Colon (tissue), 2 donors: Measurements from ENCODE around the gene SYNGR3.

Experiments
- FAIRE-seq: peaks from 2 replicates; lab custom pipeline; 2012; peaks lifted over from hg19 to GRCh38; lab: Jason Lieb, UNC
- donor health status: control.
- donor health status: control.

Gene SYNGR3

GRCh38 chr16:1976951-1977874, 12.6 kb upstream of the SYNGR3 start:
- no peak for FAIRE-seq

- FAIRE-seq = no peak
Measured at GRCh38 chr16:1977875-1978268, 11.9 kb upstream of the SYNGR3 start.

GRCh38 chr16:1978476-1979120, 11.2 kb upstream of the SYNGR3 start:
- FAIRE-seq = no peak

DNA sequence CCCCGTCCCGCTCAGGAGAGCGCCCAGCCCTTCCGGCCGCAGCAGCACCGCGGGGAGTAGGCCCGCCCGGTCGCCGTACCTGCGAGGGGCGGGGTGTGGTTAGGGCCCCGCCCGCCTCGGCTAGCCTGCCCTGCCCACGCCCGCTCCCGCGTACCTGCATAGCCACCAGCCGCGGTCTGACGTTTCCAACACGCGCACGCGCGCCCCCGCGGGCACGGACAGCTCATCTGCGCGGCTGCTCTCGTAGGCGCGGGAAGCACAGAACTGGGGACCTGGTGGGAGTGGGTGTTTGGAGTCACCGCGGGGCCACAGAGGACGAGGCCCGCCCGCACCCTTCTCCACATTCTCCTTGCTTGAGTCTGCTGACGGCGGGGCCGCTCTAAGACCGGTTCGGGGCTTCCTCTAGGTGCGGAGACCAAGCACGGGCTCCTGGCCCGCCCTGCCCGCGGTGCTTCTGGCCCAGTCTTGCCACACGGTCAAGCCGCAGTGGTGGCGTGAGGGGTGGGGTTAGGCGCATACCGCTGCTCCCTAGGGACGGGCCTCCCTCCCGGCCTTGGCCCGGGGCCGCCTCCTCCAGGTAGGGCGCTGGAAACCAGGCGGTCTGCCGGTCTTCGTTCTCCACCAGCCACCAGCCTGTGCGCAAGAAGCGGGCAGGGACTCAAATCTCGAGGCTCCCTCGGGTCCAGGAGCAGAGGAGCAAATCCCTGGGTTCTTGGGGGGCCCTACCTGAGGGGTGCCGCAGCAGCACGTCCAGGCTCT, 10.3 kb upstream of the SYNGR3 start:
- FAIRE-seq = no peak

- FAIRE-seq = no peak
Measured at GRCh38 chr16:1980030-1980769, 9.6 kb upstream of the SYNGR3 start.

- no peak for FAIRE-seq
Measured at GRCh38 chr16:1980770-1981087, 9.0 kb upstream of the SYNGR3 start.

- no peak for FAIRE-seq
Measured at GRCh38 chr16:1981398-1981836, 8.4 kb upstream of the SYNGR3 start, which contains the start of gene NOXO1. Gene NOXO1 (minus strand): TSS chr16:1981469. CDS start chr16:1981179, 290 bp downstream.

DNA sequence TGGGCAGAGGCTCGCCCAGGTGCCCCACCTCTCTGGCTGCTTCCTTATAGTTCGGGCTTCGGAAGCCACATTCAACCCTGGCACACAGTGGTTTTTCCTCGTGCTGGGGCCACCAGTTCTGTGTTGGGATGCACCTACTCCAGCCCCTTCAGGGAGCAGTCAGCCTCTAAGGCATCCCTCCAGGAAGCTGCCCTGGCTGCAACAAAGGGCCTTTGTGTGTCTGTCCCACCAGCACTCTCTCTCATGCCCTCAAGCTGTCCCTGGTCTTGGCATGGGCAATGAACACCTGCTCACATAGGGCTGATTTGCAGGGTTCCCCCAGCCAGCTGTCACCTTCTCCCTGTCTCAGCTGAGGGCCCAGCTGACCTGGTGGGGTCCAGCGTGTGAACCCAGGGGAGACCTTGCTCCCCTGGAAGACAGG, 7.7 kb upstream of the SYNGR3 start:
- no peak for FAIRE-seq

- no peak for FAIRE-seq
Measured at GRCh38 chr16:1982991-1983543, 6.7 kb upstream of the SYNGR3 start.

DNA sequence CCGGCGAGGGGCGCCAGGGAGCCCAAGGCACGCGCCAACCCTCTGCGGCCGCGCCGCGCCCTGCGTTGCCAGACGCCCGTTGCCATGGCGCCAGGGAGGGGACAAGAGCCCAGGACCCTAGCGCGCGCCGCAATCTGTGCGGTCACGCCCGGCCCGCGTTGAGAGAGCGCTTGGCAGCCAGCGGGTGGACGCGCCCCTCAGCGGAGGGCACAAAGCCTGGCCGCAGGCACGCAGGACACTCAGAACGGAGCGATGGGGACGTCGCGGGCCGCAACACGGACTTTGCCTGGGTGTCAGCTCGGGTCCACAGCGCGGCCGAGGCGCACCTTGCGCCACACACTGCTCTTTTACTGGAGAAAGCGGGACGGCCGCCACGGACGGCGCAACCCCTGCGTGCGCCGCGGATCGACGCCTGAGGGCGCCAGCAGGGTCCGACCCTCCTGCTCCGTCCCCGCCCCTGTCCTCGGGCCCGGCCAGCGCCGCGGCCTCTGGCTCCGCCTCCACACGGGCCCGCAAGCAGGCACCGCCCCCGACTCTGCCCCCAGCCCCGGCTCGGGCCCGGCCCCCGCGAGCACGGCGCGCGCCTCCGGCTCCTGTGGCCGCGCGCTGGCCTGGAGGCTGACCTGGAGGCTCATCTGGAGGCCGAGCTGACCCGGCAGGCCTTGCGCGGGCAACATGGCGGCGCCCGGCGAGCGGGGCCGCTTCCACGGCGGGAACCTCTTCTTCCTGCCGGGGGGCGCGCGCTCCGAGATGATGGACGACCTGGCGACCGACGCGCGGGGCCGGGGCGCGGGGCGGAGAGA, 6.0 kb upstream of the SYNGR3 start, which contains the start of gene GFER:
Gene GFER (plus strand): TSS at position 650 of the 803 bp plus-strand sequence. CDS start 26 bp downstream, at position 676.
- no peak for FAIRE-seq

- no peak for FAIRE-seq
Measured at GRCh38 chr16:1984347-1985225, 5.2 kb upstream of the SYNGR3 start.

GRCh38 chr16:1985466-1986150, 4.2 kb upstream of the SYNGR3 start:
- FAIRE-seq = no peak

DNA sequence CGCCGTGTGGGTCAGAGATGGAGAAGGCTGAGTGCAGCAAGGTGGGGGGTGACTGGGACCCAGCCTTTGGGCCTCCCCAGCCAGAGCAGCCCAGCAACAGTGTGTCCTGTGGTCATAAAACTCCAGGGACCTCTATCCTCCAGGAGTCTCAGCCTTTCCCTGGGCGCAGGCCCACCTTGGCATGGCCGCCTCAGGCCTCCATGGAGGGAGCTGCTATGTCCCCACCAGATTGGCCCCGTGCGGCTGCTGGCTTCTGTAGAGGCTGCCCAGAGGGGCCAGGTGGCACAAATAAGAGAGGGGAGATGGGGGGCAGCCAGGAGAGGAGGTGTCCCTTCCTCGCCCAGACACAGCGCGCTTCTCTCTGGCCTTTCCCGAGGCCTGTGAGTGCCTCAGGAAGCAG, 2.6 kb upstream of the SYNGR3 start:
- no peak for FAIRE-seq

DNA sequence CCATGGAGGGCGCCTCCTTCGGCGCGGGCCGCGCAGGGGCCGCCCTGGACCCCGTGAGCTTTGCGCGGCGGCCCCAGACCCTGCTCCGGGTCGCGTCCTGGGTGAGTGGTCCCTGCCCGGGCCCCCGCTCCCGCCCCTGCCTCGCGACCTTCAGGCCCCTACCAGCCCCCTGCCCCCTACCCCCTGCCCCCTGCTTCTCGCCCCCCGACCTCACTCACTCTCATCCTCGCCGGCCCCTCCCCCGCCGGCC, 256 bp downstream of the SYNGR3 start:
- FAIRE-seq = no peak

GRCh38 chr16:1990351-1991134, 773 bp downstream of the SYNGR3 start:
- FAIRE-seq = no peak

DNA sequence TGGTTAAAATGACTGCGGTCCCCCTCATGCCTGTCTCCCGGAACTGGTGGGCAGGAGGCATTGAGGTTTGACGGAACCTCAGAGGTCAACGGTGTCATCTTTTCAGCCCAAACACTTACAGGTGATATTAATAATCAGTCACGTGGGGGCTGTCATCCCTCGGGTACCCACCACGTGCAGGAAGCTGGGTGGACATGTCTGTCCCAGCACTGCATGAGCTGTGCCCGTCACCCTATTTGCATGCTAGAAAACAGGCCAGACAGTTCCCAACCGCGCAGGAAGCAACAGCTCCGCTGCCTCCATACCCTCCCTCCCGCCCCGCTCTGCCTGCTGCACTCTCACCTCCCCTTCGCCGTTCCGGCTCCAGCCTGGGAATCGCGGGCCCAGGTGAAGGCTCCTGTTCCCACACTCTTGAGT, 1.4 kb downstream of the SYNGR3 start:
- no peak for FAIRE-seq

- no peak for FAIRE-seq
Measured at GRCh38 chr16:1991588-1991947, 1.8 kb downstream of the SYNGR3 start.

DNA sequence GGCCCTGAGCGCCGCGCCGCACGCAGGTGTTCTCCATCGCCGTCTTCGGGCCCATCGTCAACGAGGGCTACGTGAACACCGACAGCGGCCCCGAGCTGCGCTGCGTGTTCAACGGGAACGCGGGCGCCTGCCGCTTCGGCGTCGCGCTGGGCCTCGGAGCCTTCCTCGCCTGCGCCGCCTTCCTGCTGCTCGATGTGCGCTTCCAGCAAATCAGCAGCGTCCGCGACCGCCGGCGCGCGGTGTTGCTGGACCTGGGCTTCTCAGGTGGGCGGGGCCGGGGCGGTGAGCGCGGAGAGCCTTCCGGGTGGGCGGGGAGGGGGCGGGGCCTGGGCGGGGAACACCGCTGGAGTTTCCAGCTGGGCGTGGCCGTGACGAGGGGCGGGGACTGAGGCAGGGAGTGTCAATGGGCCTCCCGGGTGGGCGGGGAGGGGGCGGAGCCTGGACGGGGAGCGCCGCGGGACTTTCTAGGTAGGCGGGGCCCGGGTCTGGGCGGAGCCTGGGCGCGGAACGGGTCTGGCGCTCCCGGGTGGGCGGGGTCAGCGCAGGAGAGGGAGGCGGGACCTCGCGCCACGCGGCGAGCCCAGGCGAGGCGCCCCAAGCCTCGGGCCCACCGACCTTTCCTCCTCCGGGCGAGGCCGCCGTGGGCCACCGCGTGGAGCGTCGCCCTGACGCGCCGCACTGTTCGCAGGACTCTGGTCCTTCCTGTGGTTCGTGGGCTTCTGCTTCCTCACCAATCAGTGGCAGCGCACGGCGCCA, 2.4 kb downstream of the SYNGR3 start:
- no peak for FAIRE-seq
